Heart left ventricle (tissue), 13 donors: ENCODE data around the gene IFRD1.

Source experiments
- POLR2A ChIP-seq, 2 donors: fragments of 450-650 bp; IDR thresholded peaks; one replicate each; pipeline ENCODE4 v1.6.1; 2017; ENCODE audit warnings: antibody characterized with exemption in 2 of 2, mild to moderate bottlenecking in 2 of 2, moderate library complexity in 2 of 2
- TF ChIP-seq, protein P1 (sequence below), 12 donors: fragments of 200-600 bp; sonication (generic) in 4 of 12; IDR thresholded peaks; one replicate each; pipeline versions ENCODE4 v1.5.0 to v1.8.0; 2018 to 2022; ENCODE audit warnings: antibody characterized with exemption in 12 of 12, mild to moderate bottlenecking in 5 of 12
- donor health status: ischemic (EF 13 %, LVEDD 7.1; RV severe dilation, severe dysfunction).
- donor health status: DM: no; HTN: yes; CAD: no.
- donor health status: DM: no; HTN: no; CAD: no.
- donor health status: ischemic (EF 25% LVEDD 6.9; RV normal size, moderate dysfunction).
- donor health status: ischemic (EF 25% LVEDD 5.7; RV mildly dilated, moderate dysfunction).
- donor health status: ischemic (EF 35%, LVEDD 5.7; RV mildly dilated, moderate dysfunction).
- donor health status: nonischemic (EF 11% LVEDD 7.7; RV severe dilation, severe dysfunction).
- donor health status: DM: yes; HTN: yes; CAD: no.
- donor health status: PGD.
- donor health status: ischemic (EF 29% LVEDD 5.4; RV normal size, mild dysfunction).
- donor health status: nonischemic (EF 23%, LVEDD 6.1; RV moderate dilation, normal function).

DNA sequence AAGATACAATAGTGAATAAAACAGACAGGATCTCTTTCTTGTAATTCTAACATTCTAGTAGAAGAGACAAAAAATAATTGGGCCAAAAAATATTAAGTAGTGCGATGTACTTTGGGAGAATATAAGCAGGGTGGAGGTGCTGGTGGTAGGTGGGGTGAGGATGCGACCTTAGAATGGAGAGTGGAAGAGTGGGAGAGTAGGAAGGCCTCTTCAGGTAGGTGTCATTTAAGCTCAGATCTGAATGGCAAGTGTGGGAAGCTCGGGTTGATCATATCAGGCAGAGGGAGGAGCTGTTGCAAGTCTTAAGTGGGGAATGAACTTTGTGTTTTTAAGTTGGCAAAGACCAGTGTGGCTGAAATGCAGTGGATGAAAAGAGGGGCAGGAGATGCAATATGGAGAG, 3.8 kb upstream of the IFRD1 start:
- TF ChIP-seq, protein P1, sequence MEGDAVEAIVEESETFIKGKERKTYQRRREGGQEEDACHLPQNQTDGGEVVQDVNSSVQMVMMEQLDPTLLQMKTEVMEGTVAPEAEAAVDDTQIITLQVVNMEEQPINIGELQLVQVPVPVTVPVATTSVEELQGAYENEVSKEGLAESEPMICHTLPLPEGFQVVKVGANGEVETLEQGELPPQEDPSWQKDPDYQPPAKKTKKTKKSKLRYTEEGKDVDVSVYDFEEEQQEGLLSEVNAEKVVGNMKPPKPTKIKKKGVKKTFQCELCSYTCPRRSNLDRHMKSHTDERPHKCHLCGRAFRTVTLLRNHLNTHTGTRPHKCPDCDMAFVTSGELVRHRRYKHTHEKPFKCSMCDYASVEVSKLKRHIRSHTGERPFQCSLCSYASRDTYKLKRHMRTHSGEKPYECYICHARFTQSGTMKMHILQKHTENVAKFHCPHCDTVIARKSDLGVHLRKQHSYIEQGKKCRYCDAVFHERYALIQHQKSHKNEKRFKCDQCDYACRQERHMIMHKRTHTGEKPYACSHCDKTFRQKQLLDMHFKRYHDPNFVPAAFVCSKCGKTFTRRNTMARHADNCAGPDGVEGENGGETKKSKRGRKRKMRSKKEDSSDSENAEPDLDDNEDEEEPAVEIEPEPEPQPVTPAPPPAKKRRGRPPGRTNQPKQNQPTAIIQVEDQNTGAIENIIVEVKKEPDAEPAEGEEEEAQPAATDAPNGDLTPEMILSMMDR (IDR thresholded peaks at IDR 0.05) = no peak
- TF ChIP-seq POLR2A (IDR thresholded peaks at IDR 0.05) = no peak
